Measurements from ENCODE around the gene MORN2. TPM values are rescaled to one million over a fixed set of nuclear protein-coding genes. Genes with fewer than 3 reads are reported as not detected.

The MORN2 gene
- 20.6 and 21.7 TPM in 2 replicates for total RNA-seq
- 44.1 TPM for polyA plus RNA-seq (2012)

DNA sequence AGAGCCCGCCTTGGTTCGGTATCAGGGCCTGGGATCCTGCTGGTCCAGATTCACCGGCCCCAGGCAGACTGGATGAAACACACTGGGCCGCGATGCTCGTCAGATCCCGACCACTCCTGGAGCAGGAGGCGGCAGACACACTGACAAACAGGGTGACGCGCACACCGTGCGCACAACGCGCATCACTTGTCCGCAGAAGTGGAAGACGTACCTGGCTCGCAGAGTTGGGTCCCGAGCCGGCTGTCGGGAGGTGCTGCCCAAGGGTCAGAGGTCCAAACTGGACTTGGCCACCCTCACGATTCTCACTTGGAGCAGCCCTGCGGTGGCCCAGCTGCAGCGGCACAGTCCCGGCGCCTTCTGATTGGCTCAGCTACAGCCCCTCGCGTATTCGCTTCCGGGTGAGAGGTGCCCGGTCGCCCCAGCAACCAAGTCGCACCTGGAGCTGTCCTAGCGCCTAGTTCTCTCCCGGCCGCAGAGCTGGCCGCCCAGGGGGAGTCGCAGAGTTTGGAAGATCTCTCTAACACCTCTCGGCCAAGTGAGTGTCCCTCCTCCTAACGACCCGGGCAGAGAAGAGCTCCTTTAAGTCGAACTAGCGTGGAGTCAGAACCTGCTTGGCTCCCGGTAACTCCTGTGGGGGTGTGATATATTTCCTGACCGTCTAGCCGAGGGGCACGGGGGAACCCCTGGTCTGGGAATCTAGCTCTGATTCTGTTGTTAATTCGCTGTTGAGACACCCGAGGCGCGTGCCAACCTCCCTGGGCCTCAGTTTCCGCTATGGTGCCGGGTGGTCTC, at the start of gene MORN2, which contains the start of gene DHX57:
TSS of gene MORN2 (plus strand) at position 401 of the 792 bp plus-strand sequence.
TSS of gene DHX57 (minus strand) at position 359 of the 792 bp plus-strand sequence. CDS start 7,529 bp downstream, outside the sequence.
- peak; percentile 90 for DNase-seq (ENCODE audit: low read depth)

DNA sequence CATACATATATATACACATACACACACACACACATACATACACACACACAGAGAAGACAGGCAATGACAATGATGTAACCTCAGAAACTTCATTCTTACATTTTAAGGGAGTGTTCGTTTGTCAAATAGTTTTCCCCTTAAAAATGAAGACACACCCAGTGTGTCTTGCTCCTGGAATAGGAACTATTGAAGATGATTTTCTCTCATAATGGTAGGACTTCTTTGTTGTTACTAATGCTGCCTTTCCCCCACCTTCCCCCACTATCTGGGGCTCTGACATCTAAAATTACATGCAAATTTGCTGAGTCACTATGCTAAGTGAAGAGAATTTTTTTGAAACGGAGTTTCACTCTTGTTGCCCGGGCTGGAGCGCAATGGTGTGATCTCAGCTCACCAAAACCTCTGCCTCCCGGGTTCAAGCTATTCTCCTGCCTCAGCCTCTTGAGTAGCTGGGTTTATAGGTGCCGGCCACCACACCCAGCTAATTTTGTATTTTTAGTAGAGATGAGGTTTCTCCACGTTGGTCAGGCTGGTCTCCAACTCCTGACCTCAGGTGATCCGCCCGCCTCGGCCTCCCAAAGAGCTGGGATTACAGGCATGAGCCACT, 48.1 kb upstream of the MORN2 start:
- DNase-seq (ENCODE audit: low read depth) = peak; percentile 68

DNA sequence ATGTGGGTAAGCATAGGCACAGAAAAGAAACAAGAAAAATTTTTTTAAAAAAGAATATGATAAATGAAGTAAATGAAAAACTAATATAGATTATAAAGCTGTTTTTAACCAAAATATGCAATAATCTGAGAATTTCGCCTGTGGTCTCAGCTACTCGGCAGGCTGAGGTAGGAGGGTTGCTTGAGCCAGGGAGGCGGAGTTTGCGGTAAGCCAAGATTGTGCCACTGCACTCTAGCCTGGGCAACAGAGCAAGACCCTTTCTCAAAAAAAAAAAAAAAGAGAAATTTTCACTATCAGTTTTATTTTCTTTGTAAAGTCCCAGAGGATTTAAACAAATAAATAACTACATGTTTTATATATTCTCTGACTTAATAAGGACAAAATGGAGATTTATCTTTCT, 47.3 kb upstream of the MORN2 start:
- DNase-seq (ENCODE audit: low read depth) = no peak

DNA sequence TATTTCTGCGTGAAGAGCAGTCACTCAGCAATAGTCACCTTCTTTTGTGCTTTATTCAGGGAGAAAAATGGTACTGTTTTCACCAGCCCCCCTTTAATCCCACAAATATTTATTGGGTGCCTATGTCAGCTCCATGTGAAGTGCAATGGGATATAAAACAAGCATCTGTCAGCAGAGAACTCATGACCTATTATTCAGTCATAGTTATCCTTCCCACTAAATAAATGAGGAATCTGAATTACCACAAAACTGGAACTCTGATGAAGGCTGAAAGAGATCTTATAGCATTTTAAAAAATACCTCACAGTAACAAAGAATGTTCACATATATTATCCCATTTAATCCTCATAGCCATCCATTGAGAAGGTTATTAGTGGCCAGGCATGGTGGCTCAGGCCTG, 45.8 kb upstream of the MORN2 start:
- peak; percentile 6 for DNase-seq (ENCODE audit: low read depth)

DNA sequence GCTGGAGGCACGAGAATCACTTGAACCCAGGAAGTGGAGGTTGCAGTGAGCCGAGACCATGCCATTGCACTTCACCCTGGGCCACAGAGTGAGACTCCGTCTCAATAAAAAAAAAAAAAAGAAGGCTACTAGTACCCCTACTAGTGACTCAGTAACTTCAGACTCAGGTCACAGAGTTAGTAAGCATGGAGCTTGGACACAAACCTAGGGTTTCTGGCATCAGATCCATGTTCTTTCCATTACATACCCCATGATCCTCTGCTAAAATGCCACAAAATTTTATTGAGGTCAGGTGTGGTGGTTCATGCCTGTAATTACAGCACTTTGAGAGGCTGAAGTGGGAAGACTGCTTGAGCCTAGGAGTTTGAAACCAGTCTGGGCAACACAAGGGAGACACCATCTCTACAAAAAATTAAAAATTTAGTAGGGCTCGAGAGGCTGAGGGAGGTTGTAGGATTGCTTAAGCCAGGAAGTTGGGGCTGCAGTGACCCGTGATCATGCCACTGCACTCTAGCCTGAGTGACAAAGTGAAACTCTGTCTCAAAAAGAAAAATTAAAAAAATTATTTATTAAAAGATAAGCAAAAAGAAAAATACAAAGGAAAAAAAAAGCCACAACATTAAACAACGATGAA, 45.1 kb upstream of the MORN2 start:
- no peak for DNase-seq (ENCODE audit: low read depth)

DNA sequence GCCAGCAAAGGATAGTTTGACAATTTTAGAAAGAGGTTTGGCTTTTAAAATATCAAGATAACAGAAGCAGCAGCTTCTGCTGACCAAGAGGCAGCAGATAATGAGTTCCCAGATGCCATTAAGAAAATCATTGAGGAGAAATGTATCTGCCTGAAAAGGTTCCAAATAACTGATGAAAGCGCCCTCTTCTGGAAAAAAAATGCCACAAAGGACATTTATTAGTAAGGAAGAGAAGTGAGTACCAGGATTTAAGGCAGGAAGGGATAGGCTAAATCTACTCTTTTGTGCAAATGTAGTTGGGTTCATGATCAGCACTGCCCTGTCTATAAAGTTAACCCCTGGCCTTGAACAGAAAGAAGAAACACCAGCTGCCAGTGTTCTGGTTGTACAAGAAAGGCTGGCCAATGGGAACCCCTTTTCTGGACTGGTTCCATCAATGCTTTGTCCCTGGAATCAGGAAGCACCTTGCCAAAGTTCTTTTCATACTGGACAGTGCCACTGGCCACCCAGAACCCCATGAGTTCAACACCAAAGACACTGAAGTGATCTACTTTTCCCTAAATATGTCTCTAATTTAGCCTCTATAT, 40.7 kb upstream of the MORN2 start:
- DNase-seq (ENCODE audit: low read depth) = peak; percentile 7

DNA sequence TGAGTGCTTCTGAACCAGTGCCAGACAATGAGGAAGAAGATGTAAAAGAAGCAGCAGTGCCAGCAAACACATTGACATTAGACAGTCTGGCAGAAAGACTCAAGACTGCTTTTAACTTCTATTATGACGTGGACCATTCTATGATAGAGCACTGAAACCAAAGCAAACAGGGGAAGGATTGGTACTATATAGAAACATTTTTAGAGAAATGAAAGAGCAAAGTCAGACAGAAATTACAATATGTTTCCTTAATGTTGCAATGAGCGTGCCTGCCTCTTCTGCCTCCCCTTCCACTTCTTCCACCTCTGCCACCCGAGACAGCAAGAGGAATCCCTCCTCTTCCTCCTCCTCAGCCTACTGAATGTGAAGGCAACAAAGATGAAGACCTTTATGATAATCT, 39.8 kb upstream of the MORN2 start:
- no peak for DNase-seq (ENCODE audit: low read depth)

DNA sequence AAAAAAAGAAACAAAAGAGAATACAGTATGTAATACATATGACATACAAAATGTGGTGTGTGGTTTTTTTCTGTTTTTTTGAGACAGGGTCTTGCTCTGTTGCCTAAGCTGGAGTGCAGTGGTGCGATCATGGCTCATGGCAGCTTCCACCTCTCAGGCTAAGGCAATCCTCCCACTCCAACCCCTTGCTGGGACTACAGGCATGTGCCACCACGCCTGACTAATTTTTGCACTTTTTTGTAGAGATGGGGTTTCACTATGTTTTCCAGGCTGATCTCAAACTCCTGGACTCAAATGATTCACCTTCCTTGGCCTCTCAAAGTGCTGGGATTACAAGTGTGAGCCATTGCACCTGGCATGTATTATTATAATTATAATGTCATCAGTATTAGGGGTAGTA, 39.0 kb upstream of the MORN2 start:
- no peak for DNase-seq (ENCODE audit: low read depth)

DNA sequence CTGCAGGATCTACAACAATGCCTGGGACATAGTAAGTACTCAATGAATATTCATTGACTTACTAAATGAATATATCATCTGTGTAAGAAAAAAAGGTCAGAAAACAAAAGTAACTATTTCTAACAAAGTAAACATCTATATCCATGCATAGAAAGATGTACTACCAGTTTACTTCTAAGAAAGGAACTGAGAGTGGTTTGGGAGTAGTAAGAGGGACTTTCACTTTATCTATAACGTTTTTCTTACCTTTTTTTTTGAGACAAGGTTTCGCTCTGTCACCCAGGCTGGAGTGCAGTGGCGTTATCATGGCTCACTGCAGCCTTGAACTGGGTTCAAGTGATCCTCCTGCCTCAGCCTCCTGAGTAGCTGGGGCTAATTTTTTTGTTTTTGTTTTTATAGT, 25.7 kb upstream of the MORN2 start:
- DNase-seq (ENCODE audit: low read depth) = no peak

DNA sequence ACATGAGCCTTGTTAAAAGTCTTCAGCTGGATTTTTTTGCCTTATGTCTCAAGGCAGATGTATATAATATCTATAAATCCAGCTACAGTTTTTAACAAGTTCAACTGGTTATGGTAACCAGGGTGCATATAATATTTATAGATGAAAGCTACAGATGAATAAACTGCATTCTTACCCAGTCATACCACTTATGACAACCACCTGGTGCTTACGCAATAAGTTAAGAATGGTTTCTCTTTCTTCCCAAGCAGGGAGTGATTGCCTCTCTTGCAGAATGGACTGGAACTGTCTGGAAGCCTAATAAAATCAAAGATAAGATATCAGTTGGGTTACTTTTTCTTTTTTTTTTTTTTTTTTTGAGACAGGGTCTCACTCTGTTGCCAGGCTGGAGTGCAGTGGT, 19.6 kb upstream of the MORN2 start:
- no peak for DNase-seq (ENCODE audit: low read depth)

DNA sequence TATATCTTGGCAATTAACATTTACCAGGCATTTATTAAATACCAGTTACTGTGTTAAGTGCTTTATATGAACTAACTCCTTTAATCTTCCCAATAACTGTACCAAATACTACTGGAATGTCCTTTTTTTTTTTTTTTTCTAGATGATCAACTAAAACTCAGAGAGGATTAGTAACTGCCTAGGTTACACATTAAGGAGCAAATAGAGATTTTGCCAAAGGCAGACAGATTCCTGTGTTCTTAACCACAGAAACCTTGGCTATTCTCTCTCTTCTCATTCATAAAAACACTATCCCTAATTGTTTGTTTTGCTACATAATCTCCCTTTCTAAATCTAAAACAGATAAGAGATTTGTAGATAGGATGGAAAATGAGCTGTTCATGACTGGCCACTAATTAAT, 13.3 kb upstream of the MORN2 start:
- no peak for DNase-seq (ENCODE audit: low read depth)

DNA sequence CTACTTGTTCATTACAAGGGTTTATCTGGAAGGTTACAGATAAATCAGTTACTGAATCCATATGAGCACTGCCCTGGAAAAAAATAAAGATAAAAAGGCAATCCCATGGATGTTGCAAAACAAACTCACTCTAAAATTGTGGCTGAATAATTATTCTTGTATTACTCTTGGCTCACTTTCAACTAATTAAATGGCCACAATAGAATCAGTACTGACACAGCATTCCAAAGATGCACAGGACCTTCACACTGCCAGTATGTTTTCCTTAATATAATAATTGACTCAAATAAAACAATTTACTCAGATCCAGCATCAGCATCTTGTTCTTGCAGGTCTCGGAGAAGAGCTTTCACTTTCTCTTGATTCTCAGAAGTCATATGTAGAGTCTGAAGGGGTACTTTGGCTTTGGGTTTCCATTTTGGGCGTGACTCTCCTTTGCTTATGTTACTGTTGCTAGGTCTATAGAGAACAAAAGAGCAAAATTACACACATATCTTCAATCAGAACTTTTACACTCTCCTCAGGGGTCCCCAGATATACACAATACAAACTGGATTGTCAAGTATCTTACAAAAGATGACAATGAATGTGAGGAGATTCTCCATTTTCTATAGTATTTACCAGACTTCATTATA, 12.6 kb upstream of the MORN2 start:
- DNase-seq (ENCODE audit: low read depth) = no peak

DNA sequence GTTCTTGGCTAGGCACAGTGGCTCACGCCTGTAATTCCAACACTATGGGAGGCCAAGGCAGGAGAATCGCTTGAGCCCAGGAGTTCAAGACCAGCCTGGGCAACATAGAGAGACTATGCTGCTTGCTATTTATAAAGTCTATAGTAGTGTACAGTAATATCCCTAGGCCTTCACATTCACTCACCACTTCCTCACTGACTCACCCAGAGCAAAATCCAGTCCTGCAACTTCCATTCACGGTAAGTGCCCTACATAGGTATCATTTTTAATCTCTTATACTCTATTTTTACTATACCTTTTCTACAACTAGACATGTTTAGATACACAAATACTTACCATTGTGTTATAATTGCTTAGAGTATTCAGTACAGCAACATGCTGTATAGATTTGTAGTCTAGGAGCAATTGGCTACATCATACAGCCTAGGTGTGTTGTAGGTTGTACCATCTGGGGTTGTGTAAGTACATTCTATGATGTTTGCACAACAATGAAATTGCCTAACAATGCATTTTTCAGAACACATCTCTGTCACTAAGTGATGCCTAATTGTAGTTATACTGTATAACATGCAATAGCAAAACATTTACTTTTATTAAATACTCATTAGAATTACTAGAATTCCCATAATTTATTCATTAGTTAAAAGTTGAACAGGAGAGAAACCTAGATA, 8.9 kb upstream of the MORN2 start:
- DNase-seq (ENCODE audit: low read depth) = no peak

DNA sequence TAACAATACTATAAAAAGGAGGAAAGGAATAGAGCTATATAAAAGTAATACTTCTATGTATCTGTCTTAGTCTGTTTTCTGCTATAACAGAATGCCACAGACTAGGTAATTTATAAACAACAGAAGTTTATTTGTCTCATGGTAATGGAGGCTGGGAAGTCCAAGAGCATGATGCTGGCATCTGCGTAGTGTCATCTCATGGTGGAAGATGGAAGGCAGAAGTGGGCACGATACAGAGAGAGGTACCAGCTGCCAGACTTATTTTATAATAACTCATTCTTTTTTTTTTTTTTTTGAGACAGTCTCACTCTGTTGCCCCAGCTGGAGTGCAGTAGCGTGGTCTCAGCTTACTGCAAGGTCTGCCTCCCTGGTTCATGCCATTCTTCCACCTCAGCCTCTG, 4.3 kb upstream of the MORN2 start:
- no peak for DNase-seq (ENCODE audit: low read depth)

DNA sequence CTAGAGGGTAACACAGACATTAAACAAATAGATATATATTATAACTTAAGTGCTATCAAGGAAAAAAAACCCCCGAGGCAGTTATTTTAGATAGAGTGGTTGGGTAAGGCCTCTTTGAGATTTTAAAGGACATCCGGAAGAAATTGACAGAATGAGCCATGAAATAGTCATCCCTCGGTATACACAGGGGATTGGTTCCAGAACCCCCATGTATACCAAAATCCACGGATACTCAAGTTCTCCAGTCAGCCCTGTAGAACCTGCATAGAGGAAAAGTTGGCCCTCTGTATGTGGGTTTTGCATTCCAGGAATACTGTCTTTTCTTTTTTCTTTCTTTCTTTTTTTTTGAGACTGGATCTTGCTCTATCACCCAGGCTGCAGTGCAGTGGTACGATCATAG, 2.0 kb upstream of the MORN2 start:
- no peak for DNase-seq (ENCODE audit: low read depth)

DNA sequence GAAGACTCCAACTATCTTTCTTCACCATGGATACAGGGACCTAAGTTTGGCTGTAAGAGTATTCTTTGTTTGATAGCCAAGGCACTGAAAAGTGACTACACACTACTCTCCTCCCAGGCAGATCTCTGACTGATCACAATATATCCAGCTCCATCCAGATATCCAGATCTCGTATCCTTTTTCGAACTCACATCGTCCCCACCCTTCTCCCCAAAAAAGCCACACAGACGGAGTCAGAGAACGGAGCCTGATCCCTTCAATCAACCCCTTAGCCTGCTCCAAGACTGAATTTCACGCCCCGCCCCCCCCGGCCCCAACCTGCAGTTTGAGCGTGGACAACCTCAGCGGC, 575 bp upstream of the MORN2 start:
- no peak for DNase-seq (ENCODE audit: low read depth)

DNA sequence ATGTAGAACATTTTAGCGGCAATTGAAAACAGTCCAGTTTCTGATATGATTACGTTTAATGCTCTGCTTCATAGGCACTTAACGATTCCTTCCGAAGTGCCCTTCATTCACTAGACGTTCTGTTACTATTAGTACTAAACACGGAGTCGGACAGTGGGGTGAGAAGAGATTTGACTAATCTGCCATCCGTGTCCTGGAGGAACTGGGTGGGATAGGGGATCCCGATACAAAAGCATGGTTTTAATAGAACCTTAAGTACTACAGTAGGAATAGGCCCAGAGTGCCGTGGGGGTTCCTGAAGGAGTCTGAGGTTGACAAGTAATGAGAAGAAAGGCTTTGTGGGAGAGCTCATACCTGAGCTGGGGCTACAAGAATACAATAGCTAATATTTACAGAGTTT, 631 bp downstream of the MORN2 start:
- DNase-seq (ENCODE audit: low read depth) = peak; percentile 2

DNA sequence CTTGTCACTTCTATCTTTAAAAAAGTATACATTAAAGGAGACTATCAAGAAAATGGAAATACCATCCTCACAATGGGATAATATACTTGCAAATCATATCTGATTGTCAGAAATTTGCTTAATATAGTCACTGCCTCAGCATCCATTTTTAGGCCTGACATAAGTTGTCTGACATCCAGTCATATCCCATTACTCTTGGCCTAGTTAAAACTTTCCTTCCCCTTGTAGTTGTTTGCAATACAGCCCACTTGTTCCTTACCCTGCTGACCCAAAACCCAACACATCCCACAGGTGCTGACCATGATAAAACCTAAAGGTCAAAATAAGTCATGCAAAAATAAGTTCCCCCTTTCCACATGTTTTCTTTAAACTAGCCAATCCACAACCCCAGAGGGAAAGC, 10.3 kb downstream of the MORN2 start:
- DNase-seq (ENCODE audit: low read depth) = peak; percentile 64

DNA sequence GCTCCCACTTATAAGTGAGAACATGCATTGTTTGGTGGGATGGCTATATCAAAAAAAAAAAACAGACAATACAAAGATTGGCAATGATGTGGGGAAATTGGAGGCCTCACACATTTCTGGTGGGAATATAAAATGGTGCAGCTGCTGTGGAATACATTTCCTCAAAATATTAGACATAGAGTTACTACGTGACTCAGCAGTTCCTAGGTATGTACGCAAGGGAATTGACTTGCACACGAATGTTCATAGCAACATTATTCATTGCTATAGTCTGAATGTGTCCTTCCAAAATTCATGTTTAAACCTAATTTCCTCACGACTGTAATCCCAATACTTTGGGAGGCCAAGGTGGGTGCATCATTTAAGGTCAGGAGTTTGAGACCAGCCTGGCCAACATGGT, 11.6 kb downstream of the MORN2 start:
- DNase-seq (ENCODE audit: low read depth) = no peak

DNA sequence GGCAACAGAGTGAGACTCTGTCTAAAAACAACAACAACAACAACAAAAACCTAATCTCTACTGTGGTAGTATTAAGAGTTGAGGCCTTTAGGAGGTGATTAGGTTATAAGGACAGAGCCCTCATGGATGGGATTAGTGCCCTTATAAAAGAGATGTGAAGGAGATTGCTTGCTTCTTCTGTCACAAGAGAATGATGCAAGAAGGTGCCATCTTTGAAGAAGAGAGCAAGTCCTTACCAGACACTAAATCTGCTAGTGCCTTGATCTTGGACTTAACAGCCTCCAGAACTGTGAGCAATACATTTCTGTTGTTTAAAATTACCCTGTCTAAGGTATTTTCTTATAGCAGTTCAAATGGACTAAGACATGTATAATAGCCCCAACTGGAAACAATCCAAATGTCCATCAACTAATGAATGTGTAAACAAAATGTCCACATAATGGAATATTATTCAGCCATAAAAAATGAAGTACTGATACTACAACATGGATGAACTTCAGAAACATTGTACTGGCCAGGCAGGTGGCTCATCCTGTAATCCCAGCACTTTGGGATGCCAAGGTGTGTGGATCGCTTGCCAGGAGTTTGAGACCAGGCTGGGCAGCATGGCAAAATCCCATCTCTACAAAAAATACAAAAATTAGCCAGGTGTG, 12.3 kb downstream of the MORN2 start:
- no peak for DNase-seq (ENCODE audit: low read depth)

DNA sequence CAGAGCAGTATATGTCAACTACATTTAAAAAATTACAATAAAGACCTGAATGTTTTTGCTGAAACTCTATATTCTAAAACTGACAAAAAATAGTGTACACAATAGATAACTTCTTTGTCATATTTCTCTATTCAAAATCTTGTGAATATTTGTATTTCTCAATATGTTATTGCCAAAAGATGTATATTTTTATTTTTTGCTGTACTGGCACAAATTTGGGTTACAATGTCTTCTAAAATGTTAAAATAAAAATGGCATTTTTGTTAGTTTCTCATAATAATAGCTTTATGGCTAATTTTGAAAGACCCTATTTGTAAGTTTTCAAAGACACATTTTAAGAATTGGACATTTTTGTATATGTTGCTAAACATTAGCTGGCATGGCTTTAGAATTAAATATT, 13.3 kb downstream of the MORN2 start:
- no peak for DNase-seq (ENCODE audit: low read depth)
